Stimulated activated naive CD8-positive, alpha-beta T cell treated with anti-CD3 and anti-CD28 coated beads, Interleukin-15, Interleukin-2, amounts not matched to agents 100 ng/mL and 50 ng/mL, for 24 hours (primary cell): ENCODE measurements around the gene MPV17.
A peak's percentile ranks its signal among the peaks of the same experiment; 100 is the strongest.
"Not testable (repeated sequence)": the region's sequence is repeated elsewhere in the genome, so short reads cannot be mapped to it uniquely, and the experiment has no call there.

Experiments
- H3K27ac Mint-ChIP-seq: one replicate; pipeline ENCODE4 v1.8.0; 2021; ENCODE audit warnings: mild to moderate bottlenecking, mixed read lengths
- H3K27me3 Mint-ChIP-seq: one replicate; pipeline ENCODE4 v1.8.0; 2021; ENCODE audit warnings: mixed read lengths
- H3K36me3 Mint-ChIP-seq: one replicate; pipeline ENCODE4 v1.8.0; 2021; ENCODE audit warnings: low read depth, mixed read lengths
- H3K4me1 Mint-ChIP-seq: one replicate; pipeline ENCODE4 v1.8.0; 2021; ENCODE audit warnings: low read depth, mixed read lengths
- H3K4me3 Mint-ChIP-seq: one replicate; pipeline ENCODE4 v1.8.0; 2021; ENCODE audit warnings: mild to moderate bottlenecking, mixed read lengths
- H3K9me3 Mint-ChIP-seq: one replicate; pipeline ENCODE4 v1.8.0; 2021; ENCODE audit warnings: mixed read lengths

Gene MPV17

DNA sequence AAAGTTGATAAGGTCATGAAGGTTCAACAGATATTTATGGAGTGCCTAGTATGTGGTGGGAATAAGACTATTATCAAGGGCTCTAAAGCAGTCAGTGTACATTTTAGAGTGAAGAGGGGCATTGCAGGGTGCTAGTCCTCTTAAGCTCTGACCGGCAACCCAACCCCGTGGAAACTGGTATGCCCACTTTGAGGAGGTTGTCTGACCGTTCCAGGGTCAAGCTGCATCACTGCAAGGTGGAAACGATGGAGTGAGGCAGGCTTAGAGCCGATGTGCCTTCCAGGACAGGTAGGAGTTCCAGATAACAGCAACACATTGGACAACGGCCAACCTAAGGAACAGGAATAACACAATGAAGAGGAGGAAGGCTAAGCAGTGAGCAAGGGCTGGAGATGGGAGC lies 13.2 kb downstream of the MPV17 start:
- Mint-ChIP-seq H3K4me3 (no peak overlapping the region), H3K4me1 (peaks cover 7% of the 10 kb centered on the region), H3K9me3 (no peaks in the 10 kb centered on the region), H3K27me3 (peaks cover 15% of the 10 kb centered on the region), H3K36me3 (peaks cover 24% of the 10 kb centered on the region), H3K27ac (no peak overlapping the region)

GRCh38 chr2:27308359-27308881 lies 14.5 kb downstream of the MPV17 start, which contains the start of gene UCN:
UCN (minus strand) TSS chr2:27308445; CDS start chr2:27307895, 550 bp downstream.
- Mint-ChIP-seq H3K4me1 (peaks cover 7% of the 10 kb centered on the region), H3K4me3 (peak within 1 kb of the TSS; percentile 35), H3K36me3 (peaks cover 24% of the 10 kb centered on the region), H3K27me3 (peaks cover 20% of the 10 kb centered on the region), H3K9me3 (no peaks in the 10 kb centered on the region), H3K27ac (no peak within 1 kb of the TSS)

DNA sequence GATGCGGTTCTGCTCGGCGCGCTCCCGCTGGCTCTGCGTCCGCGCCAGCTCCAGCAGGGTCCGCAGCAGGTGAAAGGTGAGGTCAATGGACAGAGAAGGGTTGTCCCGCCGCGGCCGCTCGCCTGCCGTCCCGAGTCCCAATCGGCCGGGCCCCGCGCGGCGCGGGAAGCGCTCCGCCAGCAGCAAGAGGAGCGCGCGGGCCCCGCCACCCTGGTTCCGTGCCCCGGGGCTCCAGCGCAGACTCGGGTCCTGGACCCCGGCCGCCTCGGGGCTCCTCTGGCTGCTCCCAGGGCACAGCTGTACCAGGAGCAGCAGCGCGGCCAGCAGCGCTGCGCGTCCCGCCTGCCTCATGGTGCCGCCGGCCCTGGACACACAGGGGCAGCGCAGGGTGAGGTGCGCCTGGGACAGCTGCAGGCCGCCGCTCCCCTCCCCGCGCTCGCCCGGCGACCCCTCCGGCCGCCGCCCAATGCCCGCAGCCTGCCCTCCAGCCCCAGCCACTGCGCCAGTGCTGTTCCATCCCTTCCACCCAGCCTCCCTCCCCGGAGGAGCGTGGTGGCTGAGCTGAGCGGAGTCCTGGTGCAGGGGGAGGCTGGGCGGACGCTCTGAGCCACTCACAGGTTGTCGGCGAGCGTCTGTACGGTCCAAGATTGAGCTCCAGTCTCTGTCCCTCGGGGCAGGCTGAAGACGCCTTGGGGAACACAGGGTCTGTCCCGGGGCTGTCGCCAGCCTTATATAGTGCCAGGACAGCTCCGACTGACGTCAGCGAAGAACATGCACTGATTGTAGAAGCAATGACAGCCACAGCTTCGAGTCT lies 15.1 kb downstream of the MPV17 start:
- H3K4me3 Mint-ChIP-seq: peak overlapping the region; percentile 35
- H3K36me3 Mint-ChIP-seq: peaks cover 24% of the 10 kb centered on the region
- no peaks in the 10 kb centered on the region for H3K9me3 Mint-ChIP-seq
- H3K27me3 Mint-ChIP-seq: peaks cover 20% of the 10 kb centered on the region
- H3K4me1 Mint-ChIP-seq: peaks cover 11% of the 10 kb centered on the region
- H3K27ac Mint-ChIP-seq: no peak overlapping the region

GRCh38 chr2:27307287-27307544 lies 15.7 kb downstream of the MPV17 start:
- Mint-ChIP-seq H3K4me3 (peak overlapping the region; percentile 35), H3K9me3 (no peaks in the 10 kb centered on the region), H3K4me1 (peaks cover 13% of the 10 kb centered on the region), H3K36me3 (peaks cover 21% of the 10 kb centered on the region), H3K27ac (no peak overlapping the region), H3K27me3 (peaks cover 20% of the 10 kb centered on the region)

- Mint-ChIP-seq H3K27me3 (peaks cover 20% of the 10 kb centered on the region), H3K9me3 (no peaks in the 10 kb centered on the region), H3K4me3 (peak overlapping the region; percentile 41), H3K36me3 (peaks cover 19% of the 10 kb centered on the region), H3K27ac (no peak overlapping the region), H3K4me1 (peaks cover 13% of the 10 kb centered on the region)
Measured at GRCh38 chr2:27306573-27307286, 16.2 kb downstream of the MPV17 start.

GRCh38 chr2:27306136-27306535 lies 16.8 kb downstream of the MPV17 start:
- peaks cover 13% of the 10 kb centered on the region for H3K4me1 Mint-ChIP-seq
- no peaks in the 10 kb centered on the region for H3K9me3 Mint-ChIP-seq
- no peak overlapping the region for H3K4me3 Mint-ChIP-seq
- no peak overlapping the region for H3K27ac Mint-ChIP-seq
- H3K36me3 Mint-ChIP-seq: peaks cover 13% of the 10 kb centered on the region
- peaks cover 20% of the 10 kb centered on the region for H3K27me3 Mint-ChIP-seq

- peaks cover 13% of the 10 kb centered on the region for H3K4me1 Mint-ChIP-seq
- peaks cover 12% of the 10 kb centered on the region for H3K36me3 Mint-ChIP-seq
- peaks cover 20% of the 10 kb centered on the region for H3K27me3 Mint-ChIP-seq
- H3K27ac Mint-ChIP-seq: no peak overlapping the region
- no peaks in the 10 kb centered on the region for H3K9me3 Mint-ChIP-seq
- no peak overlapping the region for H3K4me3 Mint-ChIP-seq
Measured at GRCh38 chr2:27305516-27305915, 17.4 kb downstream of the MPV17 start.

DNA sequence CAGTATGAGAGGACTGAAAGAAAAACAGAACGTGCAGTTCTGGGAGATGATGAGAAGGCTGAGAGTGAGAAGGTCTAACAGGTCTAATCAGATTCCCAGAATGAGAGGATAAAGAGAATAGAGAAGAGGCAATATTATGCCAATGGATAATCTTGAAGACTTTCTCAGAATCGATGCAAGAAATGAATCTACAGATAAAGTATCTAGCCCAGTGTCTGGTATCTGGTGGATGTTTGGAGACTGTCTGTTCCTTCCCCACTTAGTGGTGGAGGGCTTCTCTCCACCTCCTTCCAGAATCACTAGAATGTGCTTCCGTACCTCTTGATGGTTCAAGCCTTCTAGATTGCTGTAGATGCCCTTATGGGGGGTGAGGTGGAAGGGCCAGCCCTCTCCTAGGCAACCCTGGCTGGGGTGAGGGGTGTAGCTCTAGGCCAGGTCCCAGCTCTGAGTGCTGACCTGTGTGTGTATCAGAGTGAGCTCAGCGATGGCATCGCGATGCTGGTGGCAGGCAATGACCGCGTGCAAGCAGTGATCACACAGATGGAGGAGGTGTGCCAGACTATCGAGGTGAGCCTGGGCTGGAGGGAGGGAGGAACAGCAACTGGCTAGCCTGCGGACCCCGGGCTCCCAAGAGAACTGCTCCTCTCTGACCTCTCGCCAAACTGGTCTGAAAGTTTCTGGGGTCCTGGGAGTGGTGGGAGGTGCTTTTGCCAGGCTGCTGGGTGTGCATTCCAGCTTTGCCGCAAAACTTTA lies 18.2 kb downstream of the MPV17 start:
- peaks cover 9% of the 10 kb centered on the region for H3K36me3 Mint-ChIP-seq
- peaks cover 20% of the 10 kb centered on the region for H3K27me3 Mint-ChIP-seq
- peaks cover 13% of the 10 kb centered on the region for H3K4me1 Mint-ChIP-seq
- H3K4me3 Mint-ChIP-seq: no peak overlapping the region
- no peaks in the 10 kb centered on the region for H3K9me3 Mint-ChIP-seq
- H3K27ac Mint-ChIP-seq: no peak overlapping the region

DNA sequence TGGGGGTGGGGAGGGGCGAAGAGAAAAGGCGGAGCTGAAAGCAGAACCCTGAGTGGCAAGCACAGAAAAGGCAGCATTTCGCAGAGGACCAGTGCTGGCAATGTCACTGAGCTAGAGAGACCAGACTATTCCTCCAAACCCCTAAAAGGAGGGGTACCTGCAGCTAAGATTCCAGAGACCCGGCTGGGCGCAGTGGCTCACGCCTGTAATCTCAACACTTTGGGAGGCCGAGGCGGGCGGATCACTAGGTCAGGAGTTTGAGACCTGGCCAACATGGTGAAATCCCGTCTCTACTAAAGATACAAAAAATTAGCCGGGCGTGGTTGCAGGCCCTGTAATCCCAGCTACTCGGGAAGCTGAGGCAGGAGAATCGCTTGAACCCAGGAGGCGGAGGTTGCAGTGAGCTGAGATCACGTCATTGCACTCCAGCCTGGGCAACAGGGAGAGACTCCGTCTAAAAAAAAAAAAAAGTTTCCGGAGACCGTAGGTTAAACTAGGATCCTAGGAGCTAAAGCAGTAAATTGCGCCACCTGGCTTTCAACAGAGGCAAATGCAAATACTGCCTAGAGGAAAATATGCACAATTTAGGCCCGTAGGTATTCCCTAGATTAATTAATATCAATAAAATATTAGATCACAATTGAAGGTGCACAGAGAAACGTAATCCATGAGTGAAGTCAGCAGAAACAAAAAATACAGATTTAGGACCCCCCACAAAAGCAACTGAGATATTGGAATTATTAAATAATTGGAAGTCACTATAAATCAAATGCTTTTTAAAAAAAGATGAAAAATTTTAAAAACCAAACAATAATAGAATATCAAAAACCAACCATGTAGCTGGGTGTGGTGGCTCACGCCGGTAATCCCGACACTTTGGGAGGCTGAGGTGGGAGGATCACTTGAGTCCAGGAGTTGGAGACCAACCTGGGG lies 19.5 kb downstream of the MPV17 start:
- Mint-ChIP-seq H3K27ac (no peak overlapping the region), H3K27me3 (peaks cover 20% of the 10 kb centered on the region), H3K36me3 (no peaks in the 10 kb centered on the region), H3K9me3 (no peaks in the 10 kb centered on the region), H3K4me3 (peak overlapping the region; percentile 44), H3K4me1 (peaks cover 13% of the 10 kb centered on the region)

DNA sequence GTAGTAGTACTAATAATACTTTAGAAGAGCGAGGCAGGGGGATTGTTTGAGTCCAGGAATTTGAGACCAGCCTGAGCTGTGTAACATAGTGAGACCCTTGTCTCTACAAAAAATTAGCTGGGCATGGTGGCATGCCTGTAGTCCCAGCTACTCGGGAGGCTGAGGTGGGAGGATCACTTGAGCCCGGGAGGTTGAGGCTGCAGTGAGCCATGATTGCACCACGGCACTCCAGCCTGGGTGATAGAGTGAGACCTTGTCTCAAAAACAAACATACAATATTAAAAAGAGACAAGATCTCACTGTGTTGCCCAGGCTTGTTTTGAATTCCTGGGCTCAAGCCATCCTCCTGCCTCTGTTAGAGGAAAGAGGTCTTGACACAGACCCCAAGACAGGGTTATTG lies 22.3 kb downstream of the MPV17 start:
- peaks cover 23% of the 10 kb centered on the region for H3K27me3 Mint-ChIP-seq
- not testable (repeated sequence) for H3K36me3 Mint-ChIP-seq, H3K4me1 Mint-ChIP-seq, H3K9me3 Mint-ChIP-seq, H3K4me3 Mint-ChIP-seq, H3K27ac Mint-ChIP-seq

DNA sequence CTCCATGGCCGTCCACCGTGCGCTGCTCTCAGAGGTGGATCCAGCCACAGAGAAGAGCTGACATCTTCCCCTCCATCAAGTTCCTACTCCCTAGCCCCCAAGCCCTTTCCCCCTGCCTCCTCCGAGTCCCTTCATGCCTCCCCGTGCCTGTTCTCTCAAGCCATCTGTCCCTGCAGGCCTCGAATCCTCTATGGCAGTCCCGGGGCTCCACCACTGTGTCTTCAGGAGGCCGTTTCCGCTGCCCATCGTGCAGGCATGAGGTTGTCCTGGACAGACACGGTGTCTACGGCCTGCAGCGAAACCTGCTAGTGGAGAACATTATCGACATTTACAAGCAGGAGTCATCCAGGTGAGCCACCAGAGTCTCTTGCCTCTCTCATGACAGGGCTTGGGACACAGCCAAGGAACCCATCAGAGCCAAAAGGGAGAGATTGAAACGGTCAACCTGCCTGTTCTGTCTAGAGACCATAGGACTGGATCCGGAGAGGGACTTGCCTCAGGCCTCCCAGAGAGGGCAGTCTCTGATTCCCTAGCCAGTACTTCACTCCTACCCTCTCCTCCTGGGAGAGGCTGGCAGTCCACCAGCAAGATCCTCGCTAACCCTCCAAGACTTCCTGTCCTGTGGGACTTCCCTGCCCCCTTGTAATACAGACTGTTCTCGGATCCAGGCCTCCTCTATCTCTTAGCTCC lies 24.4 kb downstream of the MPV17 start:
- Mint-ChIP-seq H3K36me3 (no peaks in the 10 kb centered on the region), H3K27me3 (peaks cover 9% of the 10 kb centered on the region), H3K4me3 (no peak overlapping the region), H3K4me1 (peaks cover 6% of the 10 kb centered on the region), H3K9me3 (no peaks in the 10 kb centered on the region), H3K27ac (no peak overlapping the region)

GRCh38 chr2:27297195-27297594 lies 25.7 kb downstream of the MPV17 start:
- peaks cover 9% of the 10 kb centered on the region for H3K27me3 Mint-ChIP-seq
- no peaks in the 10 kb centered on the region for H3K36me3 Mint-ChIP-seq
- H3K4me1 Mint-ChIP-seq: no peaks in the 10 kb centered on the region
- no peaks in the 10 kb centered on the region for H3K9me3 Mint-ChIP-seq
- no peak overlapping the region for H3K27ac Mint-ChIP-seq
- H3K4me3 Mint-ChIP-seq: no peak overlapping the region

- no peaks in the 10 kb centered on the region for H3K4me1 Mint-ChIP-seq
- H3K9me3 Mint-ChIP-seq: no peaks in the 10 kb centered on the region
- H3K27me3 Mint-ChIP-seq: peaks cover 9% of the 10 kb centered on the region
- H3K4me3 Mint-ChIP-seq: no peak overlapping the region
- H3K36me3 Mint-ChIP-seq: no peaks in the 10 kb centered on the region
- no peak overlapping the region for H3K27ac Mint-ChIP-seq
Measured at GRCh38 chr2:27296481-27296880, 26.4 kb downstream of the MPV17 start.

GRCh38 chr2:27294928-27295327 lies 28.0 kb downstream of the MPV17 start:
- Mint-ChIP-seq H3K27me3 (peaks cover 9% of the 10 kb centered on the region), H3K27ac (no peak overlapping the region), H3K36me3 (no peaks in the 10 kb centered on the region), H3K4me1 (no peaks in the 10 kb centered on the region), H3K4me3 (no peak overlapping the region), H3K9me3 (no peaks in the 10 kb centered on the region)
